IPS-18a (cell line): Measurements from ENCODE around the gene UROC1.

Source experiments
- H3K27ac ChIP-seq: one replicate; pipeline ENCODE4 v1.5.1; 2013; ENCODE audit warnings: low read length
- H3K27me3 ChIP-seq: one replicate; pipeline ENCODE4 v1.6.1; 2013; ENCODE audit warnings: mild to moderate bottlenecking, low read length; ENCODE audit not compliant: control insufficient read depth, insufficient read depth
- H3K36me3 ChIP-seq: one replicate; pipeline ENCODE4 v1.6.1; 2013; ENCODE audit warnings: low read depth, low read length; ENCODE audit not compliant: control insufficient read depth
- H3K4me1 ChIP-seq: one replicate; pipeline ENCODE4 v1.6.1; 2013; ENCODE audit warnings: low read depth, low read length; ENCODE audit not compliant: control insufficient read depth
- H3K4me3 ChIP-seq: one replicate; pipeline ENCODE4 v1.5.1; 2013; ENCODE audit warnings: low read length
- H3K9ac ChIP-seq: one replicate; pipeline ENCODE4 v1.6.1; 2013; ENCODE audit warnings: mild to moderate bottlenecking, low read length, moderate library complexity
- H3K9me3 ChIP-seq: one replicate; pipeline ENCODE4 v1.6.1; 2013; ENCODE audit warnings: low read depth, low read length; ENCODE audit not compliant: control insufficient read depth

The UROC1 gene

DNA sequence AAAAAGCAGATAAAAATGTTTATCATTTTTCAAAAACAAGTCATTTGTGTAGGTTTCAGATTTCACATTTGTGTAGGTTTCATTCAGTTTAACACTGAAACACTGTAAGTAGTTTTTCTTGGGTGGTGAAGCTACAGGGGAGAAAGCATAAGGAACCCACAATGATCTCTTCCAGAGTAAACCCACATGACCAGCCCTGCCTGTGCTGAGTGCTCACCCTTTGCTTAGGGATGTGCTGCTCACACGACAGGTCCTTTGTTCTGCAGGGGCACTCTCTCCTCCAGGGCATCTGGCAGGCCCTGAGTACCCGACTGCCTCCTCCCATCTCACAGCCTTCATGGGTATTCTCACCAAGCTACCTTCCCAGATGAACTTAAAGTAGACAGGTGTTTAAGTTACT is 70.8 kb downstream of the UROC1 start:
- Histone ChIP-seq H3K4me1 (peaks cover 10% of the 10 kb centered on the region), H3K36me3 (peaks cover 11% of the 10 kb centered on the region), H3K27ac (no peak overlapping the region), H3K4me3 (no peak overlapping the region), H3K9me3 (no peaks in the 10 kb centered on the region), H3K27me3 (no peaks in the 10 kb centered on the region), H3K9ac (no peak overlapping the region)

DNA sequence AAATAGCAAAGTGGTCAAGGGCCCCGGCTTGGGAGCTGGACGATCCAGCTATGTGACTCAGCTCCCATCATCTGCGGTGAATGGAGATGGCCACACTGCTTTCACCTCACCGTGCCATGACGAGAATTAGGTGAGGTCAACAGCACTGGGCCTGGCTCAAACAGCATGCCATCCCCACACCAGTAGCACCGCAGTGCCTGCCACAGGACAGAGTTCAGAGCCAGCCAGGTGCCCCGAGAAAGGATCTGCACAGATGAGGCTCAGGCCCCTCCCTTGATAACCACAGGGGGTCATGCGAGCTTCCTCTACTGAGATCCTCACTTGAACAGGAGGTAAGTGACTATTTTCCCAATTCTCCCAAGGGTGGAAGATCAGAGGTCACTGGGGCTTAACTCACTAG is 71.3 kb downstream of the UROC1 start:
- no peak overlapping the region for H3K27ac ChIP-seq
- H3K9ac ChIP-seq: no peak overlapping the region
- peaks cover 6% of the 10 kb centered on the region for H3K36me3 ChIP-seq
- peaks cover 10% of the 10 kb centered on the region for H3K4me1 ChIP-seq
- H3K4me3 ChIP-seq: no peak overlapping the region
- H3K27me3 ChIP-seq: no peaks in the 10 kb centered on the region
- H3K9me3 ChIP-seq: no peaks in the 10 kb centered on the region

DNA sequence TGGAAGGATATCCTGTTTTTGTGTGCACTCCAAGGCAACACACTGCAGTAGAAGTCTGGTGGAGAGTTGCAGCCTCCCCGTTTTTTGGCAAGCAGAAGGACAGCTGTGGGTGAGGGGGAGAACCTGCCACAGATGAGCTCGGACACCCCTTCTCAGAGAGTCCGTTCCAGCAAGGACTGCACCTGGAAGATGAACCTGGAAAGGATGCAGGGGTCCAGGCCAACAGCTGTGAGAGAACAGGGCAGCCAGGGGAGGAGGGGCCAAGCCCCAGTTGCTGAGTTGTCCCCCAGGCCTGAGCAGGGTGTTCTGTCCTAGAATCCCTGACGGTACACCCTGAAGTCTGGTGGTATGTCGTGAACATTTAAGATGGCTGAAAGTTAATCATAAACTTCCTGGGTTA is 72.1 kb downstream of the UROC1 start:
- no peak overlapping the region for H3K4me3 ChIP-seq
- H3K9me3 ChIP-seq: no peaks in the 10 kb centered on the region
- H3K27me3 ChIP-seq: no peaks in the 10 kb centered on the region
- no peak overlapping the region for H3K9ac ChIP-seq
- H3K36me3 ChIP-seq: no peaks in the 10 kb centered on the region
- no peak overlapping the region for H3K27ac ChIP-seq
- H3K4me1 ChIP-seq: peaks cover 10% of the 10 kb centered on the region

DNA sequence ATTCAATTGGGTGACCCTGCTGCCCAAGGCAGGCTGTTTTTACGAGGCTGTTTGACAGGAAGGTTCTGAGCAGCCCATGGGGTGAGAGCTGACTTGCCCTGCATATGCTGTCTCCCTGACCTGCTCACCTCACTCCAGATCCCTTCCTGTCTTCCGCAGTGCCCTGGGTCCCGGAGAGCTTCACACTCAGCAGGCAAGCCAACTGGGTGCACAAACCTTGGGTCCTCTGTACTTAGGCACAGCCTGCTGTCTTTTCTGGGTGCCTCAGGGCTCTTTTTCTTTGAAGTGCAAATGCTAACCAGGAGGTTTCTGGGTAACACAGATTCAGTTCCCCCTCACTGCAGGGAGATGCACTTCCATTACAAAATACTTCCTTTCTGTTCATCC is 74.7 kb downstream of the UROC1 start:
- no peaks in the 10 kb centered on the region for H3K27me3 ChIP-seq
- H3K4me3 ChIP-seq: no peak overlapping the region
- peaks cover 9% of the 10 kb centered on the region for H3K4me1 ChIP-seq
- H3K36me3 ChIP-seq: peaks cover 4% of the 10 kb centered on the region
- H3K9me3 ChIP-seq: no peaks in the 10 kb centered on the region
- H3K9ac ChIP-seq: no peak overlapping the region
- no peak overlapping the region for H3K27ac ChIP-seq

DNA sequence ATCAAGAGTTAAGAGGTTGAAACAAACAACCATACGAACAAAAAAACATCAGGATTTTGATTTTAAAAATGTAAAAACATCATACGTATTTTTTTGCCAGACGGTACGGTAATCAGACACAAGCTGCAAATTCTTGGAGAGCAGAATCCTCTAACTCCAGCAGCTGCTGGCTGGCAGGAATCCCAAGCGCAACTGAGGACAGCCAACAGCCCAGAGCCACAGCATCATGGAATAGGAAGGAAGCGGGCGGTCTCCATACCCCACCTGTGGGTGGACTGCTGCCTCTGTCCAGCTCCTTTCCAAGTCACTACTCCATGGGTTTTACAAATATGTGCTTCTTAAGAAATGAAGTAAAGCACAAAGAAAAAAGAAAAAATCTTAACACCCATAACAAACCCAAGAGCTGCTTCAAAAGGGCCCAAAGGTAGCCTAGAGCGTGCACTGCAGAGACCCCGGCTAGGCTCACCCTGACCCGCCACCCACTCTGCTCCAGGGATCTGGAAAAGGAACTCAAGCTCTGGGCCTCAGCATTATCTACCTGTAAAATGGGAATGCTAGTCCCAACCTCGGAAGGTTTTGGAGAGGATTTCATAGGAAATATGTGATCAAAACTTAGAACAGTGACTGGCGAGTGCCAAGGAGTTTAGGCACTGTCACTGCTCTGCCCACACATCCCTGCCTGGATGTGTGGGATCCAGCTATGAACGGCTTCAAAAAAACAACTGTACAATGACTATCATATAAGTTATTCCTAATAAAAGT is 75.3 kb downstream of the UROC1 start:
- Histone ChIP-seq H3K4me1 (peaks cover 9% of the 10 kb centered on the region), H3K27ac (no peak overlapping the region), H3K9ac (no peak overlapping the region), H3K4me3 (no peak overlapping the region), H3K36me3 (peaks cover 6% of the 10 kb centered on the region), H3K9me3 (no peaks in the 10 kb centered on the region), H3K27me3 (no peaks in the 10 kb centered on the region)

DNA sequence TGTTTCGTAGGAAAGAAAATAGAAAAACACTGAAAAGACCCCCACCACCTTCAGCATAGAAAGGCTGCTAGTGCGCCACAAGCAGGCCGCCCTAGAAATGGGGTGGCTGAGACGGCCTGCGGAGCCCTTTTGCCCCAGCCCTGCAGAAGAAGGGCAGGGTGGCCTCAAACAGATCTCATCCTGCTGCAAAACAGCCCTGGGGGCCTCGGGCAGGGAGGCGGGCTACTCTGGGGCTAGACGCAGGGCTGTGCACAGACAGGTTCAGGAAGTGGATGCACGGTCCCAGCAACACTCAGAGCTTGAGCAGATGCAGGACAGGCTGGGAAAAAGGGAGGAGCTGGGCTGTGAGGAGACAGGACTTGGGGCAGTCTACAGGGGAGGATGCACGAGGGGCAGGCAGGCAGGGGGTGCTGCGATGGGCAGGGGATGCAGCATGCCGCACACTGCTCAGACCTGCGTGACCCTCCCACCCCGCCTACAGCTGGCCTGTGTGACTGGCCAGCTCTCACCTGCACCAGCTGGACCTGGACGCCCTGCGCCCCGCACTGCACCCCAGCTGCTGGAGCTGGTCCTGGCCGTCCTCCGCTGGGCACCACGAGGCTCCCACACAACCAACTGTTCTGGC is 76.2 kb downstream of the UROC1 start:
- Histone ChIP-seq H3K27me3 (no peaks in the 10 kb centered on the region), H3K9ac (no peak overlapping the region), H3K4me1 (peaks cover 6% of the 10 kb centered on the region), H3K4me3 (no peak overlapping the region), H3K36me3 (peaks cover 15% of the 10 kb centered on the region), H3K27ac (no peak overlapping the region), H3K9me3 (no peaks in the 10 kb centered on the region)

DNA sequence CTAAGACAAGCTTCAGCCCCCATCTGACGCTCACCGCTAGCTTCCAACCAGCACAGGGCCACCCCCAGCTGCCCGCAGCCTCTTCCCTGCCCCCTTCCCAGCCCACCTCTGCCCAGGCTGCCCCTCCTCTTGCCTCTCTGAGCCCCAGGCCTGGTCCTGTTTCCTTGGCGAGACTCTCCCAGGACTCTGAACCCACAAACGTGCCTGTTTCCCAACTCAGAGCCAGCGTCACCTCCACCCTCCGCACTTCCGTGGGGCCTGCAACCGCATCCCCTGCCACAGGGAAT is 76.9 kb downstream of the UROC1 start:
- no peak overlapping the region for H3K27ac ChIP-seq
- no peak overlapping the region for H3K4me3 ChIP-seq
- H3K9ac ChIP-seq: no peak overlapping the region
- no peaks in the 10 kb centered on the region for H3K9me3 ChIP-seq
- peaks cover 6% of the 10 kb centered on the region for H3K4me1 ChIP-seq
- no peaks in the 10 kb centered on the region for H3K27me3 ChIP-seq
- H3K36me3 ChIP-seq: peaks cover 16% of the 10 kb centered on the region

DNA sequence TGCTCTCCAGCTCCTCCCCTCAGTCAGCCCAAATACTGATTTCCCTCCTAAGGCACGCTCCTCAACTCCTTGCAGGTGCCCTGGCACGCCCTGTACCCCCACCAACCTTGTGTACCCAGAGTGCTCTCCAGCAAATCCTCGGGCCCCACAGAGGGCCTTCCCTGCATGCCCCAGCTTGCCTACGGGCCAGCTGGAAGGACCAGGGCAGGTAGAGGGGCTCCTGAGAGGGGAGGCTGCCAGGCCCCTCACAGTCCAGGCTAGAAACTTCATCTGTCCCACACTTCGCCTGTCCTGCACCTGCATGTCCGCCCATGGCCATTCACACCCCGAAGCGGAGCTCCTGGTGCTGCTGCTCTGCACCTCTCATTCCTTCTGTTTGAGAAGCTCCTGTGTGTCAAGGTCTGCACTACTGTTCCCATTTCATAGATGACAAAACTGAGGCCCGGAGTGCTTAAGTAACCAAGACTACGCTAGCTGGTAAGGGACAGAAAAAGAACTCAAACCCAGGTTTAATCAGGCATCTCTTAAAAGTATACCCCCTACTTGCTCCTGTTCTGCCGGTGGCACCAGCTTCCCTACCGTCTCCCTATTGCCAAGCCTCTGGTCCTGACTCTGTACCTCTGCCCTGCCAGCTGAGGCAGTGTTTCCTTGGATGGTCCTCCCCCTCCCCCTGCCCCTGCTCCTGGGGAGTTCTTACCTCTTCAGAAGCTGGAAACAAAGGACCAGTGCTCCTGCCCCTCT is 77.4 kb downstream of the UROC1 start:
- Histone ChIP-seq H3K4me3 (no peak overlapping the region), H3K27ac (no peak overlapping the region), H3K9ac (no peak overlapping the region), H3K36me3 (peaks cover 16% of the 10 kb centered on the region), H3K27me3 (no peaks in the 10 kb centered on the region), H3K4me1 (peaks cover 6% of the 10 kb centered on the region), H3K9me3 (no peaks in the 10 kb centered on the region)

DNA sequence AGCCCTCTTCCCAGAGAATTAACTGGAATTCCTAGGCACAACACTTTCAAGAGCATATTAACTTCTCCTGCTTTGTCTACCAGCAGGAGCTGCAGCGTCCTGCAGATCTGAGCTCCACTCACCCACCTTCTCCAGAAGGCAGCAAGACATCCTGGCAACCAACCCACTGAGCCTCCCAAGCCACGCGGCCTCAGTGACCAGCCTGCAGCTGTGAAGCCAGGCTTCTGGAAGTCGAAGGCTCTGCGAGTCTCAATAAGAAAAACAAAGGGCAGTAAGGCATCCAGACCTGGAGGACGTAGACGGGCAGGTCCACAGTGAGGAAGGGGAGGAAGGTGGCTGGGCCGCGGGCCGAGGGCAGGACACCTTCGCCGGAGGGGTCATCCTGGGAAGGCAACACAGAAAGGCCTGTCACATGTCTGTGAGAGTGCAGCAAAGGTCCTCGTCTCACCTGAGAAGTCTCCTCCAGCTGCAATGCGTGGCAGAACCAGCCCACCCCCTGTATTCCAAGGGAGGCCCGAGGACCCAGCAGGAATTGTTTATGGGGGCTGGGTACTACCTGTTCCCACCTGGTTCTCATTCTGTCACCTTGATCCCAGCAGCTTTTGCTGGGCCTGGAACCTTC is 78.1 kb downstream of the UROC1 start:
- no peaks in the 10 kb centered on the region for H3K27me3 ChIP-seq
- no peak overlapping the region for H3K4me3 ChIP-seq
- no peaks in the 10 kb centered on the region for H3K9me3 ChIP-seq
- peaks cover 6% of the 10 kb centered on the region for H3K4me1 ChIP-seq
- H3K9ac ChIP-seq: no peak overlapping the region
- H3K27ac ChIP-seq: no peak overlapping the region
- H3K36me3 ChIP-seq: peaks cover 16% of the 10 kb centered on the region

DNA sequence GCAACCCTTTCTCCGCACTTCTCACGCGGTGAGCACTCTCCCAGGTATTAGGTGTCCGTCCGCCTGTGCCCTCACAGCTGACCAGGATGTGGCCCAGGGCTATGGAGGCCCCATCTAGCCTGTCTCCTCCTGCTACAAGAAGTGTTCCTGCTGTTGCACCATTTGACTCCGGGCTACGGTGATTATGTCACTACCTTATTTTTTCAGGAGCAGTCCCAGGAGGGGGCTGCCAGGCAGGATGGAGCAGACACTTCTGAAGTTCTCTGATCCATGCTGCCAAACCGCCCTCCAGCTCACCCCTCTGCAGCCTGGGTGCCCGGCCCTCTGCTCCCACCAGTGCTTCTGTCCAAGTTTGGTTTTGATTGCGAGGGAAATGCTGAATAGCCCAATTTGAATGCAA is 78.8 kb downstream of the UROC1 start:
- H3K9me3 ChIP-seq: no peaks in the 10 kb centered on the region
- H3K9ac ChIP-seq: no peak overlapping the region
- H3K4me1 ChIP-seq: peaks cover 6% of the 10 kb centered on the region
- no peaks in the 10 kb centered on the region for H3K27me3 ChIP-seq
- H3K36me3 ChIP-seq: peaks cover 16% of the 10 kb centered on the region
- no peak overlapping the region for H3K27ac ChIP-seq
- H3K4me3 ChIP-seq: no peak overlapping the region

DNA sequence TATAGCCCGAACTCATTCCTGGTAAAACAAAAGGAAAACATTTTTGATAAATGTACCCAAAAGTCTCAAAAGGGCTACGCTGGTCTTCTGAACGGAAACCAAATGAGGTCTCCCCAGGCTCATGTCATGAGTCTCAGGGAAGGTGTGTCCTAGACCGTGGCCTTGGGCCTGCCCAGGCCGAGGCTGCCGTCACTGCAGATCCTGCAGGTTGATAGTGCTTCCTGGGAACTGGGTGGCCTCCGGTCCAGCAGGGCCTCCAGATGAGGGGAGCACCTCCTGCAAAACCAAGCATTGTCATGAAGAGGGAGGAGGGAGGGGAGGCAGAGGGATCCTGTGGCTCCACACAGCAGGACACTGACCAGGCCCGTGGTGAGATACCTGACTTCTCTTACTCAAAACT is 79.4 kb downstream of the UROC1 start:
- peaks cover 3% of the 10 kb centered on the region for H3K4me1 ChIP-seq
- no peak overlapping the region for H3K27ac ChIP-seq
- no peaks in the 10 kb centered on the region for H3K9me3 ChIP-seq
- peaks cover 16% of the 10 kb centered on the region for H3K36me3 ChIP-seq
- no peak overlapping the region for H3K9ac ChIP-seq
- H3K27me3 ChIP-seq: no peaks in the 10 kb centered on the region
- H3K4me3 ChIP-seq: no peak overlapping the region
